ENCODE measurements around the gene TPPP3.

GRCh38 chr16:67407176-67407787 lies 14.0 kb upstream of the TPPP3 start:
- TF ChIP-seq CTCF (conservative IDR thresholded peaks at IDR 0.05; ENCODE audit: low read depth, low read length), result no peak
- no peak for TF ChIP-seq EZH2 (IDR thresholded peaks at IDR 0.05; ENCODE audit: borderline replicate concordance, low read depth, low read length, poor library complexity, severe bottlenecking)
